Measurements from ENCODE around the gene SLC1A4.

- TF ChIP-seq SIN3A (IDR thresholded peaks at IDR 0.05; ENCODE audit: borderline replicate concordance, insufficient read depth, low read length) (no peak), POLR2AphosphoS5 (IDR thresholded peaks at IDR 0.05; ENCODE audit: low read depth, low read length) (no peak), TAF1 (IDR thresholded peaks at IDR 0.05; ENCODE audit: borderline replicate concordance, insufficient read depth, low read length) (no peak)
Observed at GRCh38 chr2:64946769-64947247, 42.4 kb upstream of the SLC1A4 start.
